Right lobe of liver (tissue), 4 donors: ENCODE measurements around the gene KRTDAP.

Experiments
- POLR2A ChIP-seq: fragments of 450-650 bp; IDR thresholded peaks from one replicate; pipeline ENCODE4 v1.6.1; 2017; ENCODE audit warnings: antibody characterized with exemption, mild to moderate bottlenecking
- TF ChIP-seq, protein P1 (sequence below), 4 donors: fragments of 200-600 bp in 3 of 4; fragments of 450-650 bp in 1 of 4; IDR thresholded peaks; one replicate each; pipeline versions ENCODE4 v1.5.1 to v1.8.0; 2016 to 2022; ENCODE audit warnings: antibody characterized with exemption in 4 of 4, mild to moderate bottlenecking in 2 of 4
- donor health status: DM: no; HTN: no; CAD: no.
- donor health status: DM: no; HTN: no; CAD: no.
- donor health status: DM: no; HTN: yes; CAD: no.

DNA sequence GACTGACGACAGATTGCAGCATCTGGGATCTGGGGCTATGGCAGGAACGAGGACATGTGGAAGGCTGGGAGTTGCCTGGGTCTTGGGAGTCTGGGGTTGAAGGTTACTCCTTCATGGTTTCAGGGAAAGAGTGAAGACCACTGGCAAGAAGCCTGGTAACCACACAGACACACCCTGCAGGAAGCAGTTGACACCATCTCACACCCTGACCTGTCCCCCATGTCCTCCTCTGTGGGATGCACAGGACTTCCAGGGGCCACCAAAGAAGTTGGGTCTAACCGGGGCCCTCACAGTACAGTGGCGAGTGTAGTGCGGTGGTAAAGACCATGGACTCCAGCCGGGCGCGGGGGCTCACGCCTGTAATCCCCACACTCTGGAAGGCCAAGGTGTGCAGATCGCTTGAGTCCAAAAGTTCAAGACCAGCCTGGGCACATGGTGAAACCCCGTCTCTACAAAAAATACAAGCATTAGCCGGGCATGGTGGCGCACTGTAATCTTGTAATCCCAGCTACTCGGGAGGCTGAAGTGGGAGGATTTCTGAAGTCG, 52.8 kb downstream of the KRTDAP start:
- TF ChIP-seq, protein P1, sequence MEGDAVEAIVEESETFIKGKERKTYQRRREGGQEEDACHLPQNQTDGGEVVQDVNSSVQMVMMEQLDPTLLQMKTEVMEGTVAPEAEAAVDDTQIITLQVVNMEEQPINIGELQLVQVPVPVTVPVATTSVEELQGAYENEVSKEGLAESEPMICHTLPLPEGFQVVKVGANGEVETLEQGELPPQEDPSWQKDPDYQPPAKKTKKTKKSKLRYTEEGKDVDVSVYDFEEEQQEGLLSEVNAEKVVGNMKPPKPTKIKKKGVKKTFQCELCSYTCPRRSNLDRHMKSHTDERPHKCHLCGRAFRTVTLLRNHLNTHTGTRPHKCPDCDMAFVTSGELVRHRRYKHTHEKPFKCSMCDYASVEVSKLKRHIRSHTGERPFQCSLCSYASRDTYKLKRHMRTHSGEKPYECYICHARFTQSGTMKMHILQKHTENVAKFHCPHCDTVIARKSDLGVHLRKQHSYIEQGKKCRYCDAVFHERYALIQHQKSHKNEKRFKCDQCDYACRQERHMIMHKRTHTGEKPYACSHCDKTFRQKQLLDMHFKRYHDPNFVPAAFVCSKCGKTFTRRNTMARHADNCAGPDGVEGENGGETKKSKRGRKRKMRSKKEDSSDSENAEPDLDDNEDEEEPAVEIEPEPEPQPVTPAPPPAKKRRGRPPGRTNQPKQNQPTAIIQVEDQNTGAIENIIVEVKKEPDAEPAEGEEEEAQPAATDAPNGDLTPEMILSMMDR (IDR thresholded peaks at IDR 0.05) = no peak
- no peak for TF ChIP-seq POLR2A
